ENCODE data around the gene TTLL10.

Gene TTLL10

DNA sequence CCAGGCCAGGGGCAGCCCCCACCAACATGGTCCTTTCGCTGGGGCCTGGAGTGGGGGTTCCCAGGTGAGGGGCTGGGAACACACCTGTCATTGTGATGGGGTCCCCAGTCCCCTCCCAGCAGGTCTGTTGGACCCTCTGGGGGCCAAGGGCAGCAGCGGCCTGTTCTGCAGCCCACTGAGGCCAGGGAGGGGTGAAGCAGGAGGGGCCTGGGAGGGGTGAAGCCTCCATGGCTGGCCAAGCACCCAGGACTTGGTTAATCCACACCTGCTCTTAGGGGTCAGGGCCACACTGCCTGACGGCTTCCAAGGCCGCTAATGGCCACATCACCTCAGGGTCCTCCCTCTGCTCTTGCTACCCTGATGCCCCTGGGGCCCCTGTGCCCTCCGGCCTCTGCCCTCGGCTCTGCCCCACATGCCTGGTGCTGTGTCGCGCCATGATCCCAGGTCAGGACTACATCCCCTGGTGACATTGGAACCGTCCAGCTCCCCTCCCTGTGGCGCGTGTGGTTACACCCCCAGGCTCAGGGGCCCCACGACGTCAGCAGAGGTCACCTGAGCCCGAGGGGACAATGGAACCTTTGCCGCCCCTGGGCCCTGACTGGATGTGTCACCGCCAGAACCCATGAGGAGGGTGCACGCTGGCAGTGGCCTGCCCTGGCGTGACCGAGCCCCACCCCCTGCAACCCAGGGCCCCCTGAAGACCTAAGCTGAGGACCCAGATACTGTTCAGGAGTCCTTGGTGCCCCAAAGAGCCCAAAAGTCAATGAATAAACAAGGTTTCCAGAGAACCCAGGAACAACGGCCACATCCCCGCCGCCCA is 25.7 kb downstream of the TTLL10 start:
- Histone ChIP-seq H3K27me3 (ENCODE audit: insufficient read depth, low read length) (peaks cover 22% of the 10 kb centered on the region), H2AFZ (ENCODE audit: low read depth, low read length) (no peak overlapping the region), H3K4me1 (ENCODE audit: insufficient read depth, low read length) (peaks cover 4% of the 10 kb centered on the region), H3K9me3 (ENCODE audit: low read length) (no peaks in the 10 kb centered on the region), H3K4me3 (ENCODE audit: low read length) (no peak overlapping the region), H3K36me3 (ENCODE audit: insufficient read depth, low read length) (no peaks in the 10 kb centered on the region)

DNA sequence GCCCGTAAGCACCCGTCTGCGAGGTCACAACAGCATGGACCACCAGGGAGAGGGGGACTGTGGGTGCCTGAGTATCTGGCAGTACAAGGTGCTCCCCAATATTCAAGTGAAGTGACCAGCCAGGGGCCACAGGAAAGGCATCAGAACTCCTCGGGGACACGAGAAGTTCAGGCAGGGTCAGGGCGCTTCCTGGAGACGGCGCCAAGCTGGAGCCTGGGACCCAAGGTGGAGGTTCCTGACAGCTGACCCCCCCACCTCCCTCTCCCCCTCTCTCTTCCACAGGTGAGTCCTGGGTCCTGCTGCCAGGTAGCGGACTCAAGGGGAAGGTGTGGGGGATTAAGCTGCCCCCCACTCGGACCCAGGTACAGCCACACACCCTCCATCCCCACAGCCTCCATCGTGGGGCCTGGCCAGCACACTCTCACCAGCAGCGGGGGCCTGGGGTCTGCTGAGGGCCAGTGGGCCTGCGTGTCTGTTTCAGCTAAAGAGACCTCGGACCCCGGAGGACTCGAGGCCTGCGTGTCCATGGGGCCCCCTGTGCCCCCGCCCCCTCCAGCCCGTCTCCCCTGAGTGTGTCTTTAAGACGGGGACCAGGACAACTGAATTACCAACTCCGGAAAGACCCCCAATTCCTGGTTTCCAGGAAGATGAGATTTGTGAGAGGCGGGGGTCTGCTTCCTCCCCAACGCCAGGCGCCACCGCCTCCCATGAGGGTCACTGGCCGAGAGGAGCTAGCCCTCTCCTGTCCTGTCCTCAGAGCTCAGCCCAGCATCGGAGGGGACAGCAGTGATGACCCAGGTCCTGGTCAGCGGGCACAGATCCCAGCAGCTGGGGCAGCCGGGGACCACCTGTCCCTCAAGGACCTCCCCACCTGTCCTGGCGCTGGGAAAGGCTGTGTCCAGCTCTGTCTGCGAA is 26.5 kb downstream of the TTLL10 start:
- H3K9me3 ChIP-seq (ENCODE audit: low read length), result no peaks in the 10 kb centered on the region
- H3K4me3 ChIP-seq (ENCODE audit: low read length), result no peak overlapping the region
- peaks cover 30% of the 10 kb centered on the region for H3K27me3 ChIP-seq (ENCODE audit: insufficient read depth, low read length)
- no peak overlapping the region for H2AFZ ChIP-seq (ENCODE audit: low read depth, low read length)
- no peaks in the 10 kb centered on the region for H3K36me3 ChIP-seq (ENCODE audit: insufficient read depth, low read length)
- peaks cover 4% of the 10 kb centered on the region for H3K4me1 ChIP-seq (ENCODE audit: insufficient read depth, low read length)

DNA sequence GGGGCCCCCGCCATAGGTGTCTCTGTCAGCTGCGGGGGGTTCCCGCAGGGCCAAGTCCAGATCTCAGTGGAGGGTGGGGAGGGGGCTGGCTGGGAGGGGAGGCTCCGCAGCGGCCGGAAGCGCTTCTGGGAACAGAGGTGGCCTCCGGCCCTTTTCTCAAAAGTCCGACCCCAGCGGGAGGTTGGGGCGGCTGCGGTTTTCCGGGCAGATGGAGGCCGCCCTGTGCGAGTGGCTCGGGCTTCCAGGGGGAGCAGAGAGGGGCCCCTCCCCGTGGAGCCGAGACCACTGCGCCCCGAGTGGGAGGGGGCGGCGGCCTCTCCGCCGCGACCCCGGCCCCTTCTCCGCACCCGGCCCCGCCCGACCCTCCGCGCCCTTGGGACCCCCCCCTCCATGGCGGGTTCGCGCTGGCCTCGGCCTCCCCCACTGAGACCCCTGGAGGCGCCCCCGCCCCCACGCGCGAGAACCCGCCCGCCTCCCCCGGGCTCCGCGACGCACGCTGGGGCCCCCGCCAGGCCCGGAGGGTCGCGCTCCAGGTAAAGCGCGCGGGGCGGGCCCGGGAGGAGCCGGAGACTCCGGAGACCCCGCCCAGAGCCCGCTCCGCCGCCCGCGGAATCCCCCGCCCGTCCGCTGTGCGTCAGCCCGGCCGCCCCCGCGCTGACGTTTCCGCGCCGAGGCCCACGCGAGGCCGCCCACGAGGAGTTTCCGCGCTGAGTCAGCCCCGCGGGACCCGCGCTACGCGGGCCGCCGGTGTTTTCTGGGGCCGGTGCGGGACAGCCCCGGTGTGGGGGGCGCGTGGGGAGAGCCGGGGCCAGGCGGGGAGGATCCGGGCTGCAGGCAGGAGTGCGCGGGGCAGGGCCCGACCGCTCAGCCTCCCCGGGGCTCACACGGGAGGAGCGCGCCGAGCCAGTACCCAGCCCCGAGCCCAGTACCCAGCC is 27.5 kb downstream of the TTLL10 start:
- H3K4me3 ChIP-seq (ENCODE audit: low read length), result peak overlapping the region; percentile 21
- H3K36me3 ChIP-seq (ENCODE audit: insufficient read depth, low read length), result no peaks in the 10 kb centered on the region
- peaks cover 4% of the 10 kb centered on the region for H3K4me1 ChIP-seq (ENCODE audit: insufficient read depth, low read length)
- H3K9me3 ChIP-seq (ENCODE audit: low read length), result no peaks in the 10 kb centered on the region
- H2AFZ ChIP-seq (ENCODE audit: low read depth, low read length), result no peak overlapping the region
- H3K27me3 ChIP-seq (ENCODE audit: insufficient read depth, low read length), result peaks cover 35% of the 10 kb centered on the region

DNA sequence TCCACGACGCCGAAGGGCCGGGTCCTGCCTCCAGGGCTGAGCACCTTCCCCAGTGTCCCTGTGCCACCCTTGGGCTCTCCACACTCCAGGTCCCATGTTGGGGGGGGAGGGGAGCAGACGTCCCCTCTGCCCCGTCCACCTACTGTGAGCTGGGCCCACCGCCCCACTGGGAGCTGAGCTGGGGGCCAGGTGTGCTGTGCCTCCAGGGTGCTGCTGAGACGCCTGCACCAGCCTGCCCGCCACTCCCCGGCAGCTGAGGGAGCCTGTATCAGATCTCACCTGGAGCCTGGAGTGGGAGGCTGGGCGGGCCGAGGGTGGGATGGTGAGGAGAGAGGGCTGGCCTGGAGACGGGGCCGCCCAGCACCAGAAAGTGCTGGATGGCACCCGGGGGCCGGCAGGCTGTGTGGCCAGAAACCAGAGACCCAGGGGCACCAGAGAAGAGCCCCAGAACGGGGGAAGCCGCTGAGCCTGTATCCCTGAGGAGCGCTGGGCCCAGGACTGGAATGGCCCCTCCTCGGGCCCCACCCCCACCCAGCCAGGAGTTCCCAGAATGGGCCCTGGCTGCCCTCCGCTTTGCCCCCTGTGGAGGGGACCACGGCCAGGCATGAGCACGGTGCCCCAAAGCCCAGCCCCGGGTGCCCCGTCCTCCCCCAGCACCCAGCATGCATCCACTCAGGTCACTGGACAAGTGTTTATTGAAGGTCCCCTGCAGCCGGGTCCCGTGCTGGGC is 29.3 kb downstream of the TTLL10 start:
- H3K36me3 ChIP-seq (ENCODE audit: insufficient read depth, low read length), result no peaks in the 10 kb centered on the region
- H3K4me3 ChIP-seq (ENCODE audit: low read length), result no peak overlapping the region
- no peak overlapping the region for H2AFZ ChIP-seq (ENCODE audit: low read depth, low read length)
- H3K9me3 ChIP-seq (ENCODE audit: low read length), result no peaks in the 10 kb centered on the region
- peaks cover 4% of the 10 kb centered on the region for H3K4me1 ChIP-seq (ENCODE audit: insufficient read depth, low read length)
- H3K27me3 ChIP-seq (ENCODE audit: insufficient read depth, low read length), result peaks cover 39% of the 10 kb centered on the region

DNA sequence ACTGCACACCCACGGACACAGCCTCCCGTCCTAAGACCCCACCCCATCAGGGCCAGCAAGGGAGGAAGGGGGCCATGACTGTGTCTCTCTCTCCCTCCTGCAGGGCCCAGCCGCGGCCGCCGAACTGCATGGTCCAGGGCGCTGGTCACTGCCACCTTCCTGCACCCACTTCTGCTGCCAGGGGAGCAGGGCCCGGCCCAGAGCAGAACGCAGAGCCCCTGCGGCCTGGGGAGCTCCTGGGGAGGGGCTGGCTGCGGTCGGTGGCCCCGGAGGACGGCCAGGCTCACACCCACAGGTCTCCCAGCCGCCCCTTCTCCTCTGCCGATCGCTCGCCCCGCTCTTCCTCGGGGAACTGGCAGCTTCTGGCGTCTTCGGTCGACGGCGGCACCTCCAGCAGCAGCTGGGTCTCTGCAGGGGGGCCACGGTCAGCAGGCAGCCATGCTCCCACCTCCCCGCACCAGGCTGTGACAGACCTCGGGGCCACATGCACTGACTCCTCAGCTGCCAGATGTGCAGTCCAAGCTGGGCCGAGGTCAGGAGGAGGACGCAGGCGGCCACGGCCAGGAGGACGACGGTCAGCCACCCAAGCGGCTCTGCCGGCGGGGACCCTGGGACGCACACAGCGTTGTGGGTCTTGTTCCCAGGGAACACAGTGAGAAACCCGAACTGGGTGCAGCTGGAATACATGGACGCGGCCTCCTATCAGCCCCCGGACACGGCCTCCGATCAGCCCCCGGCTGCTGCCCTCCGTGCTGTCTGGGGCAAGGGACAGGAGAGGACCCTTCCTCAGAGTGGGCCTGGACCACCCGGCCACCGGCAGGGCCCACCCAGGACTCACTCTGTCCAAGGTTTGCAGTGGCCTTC is 30.1 kb downstream of the TTLL10 start:
- peaks cover 39% of the 10 kb centered on the region for H3K27me3 ChIP-seq (ENCODE audit: insufficient read depth, low read length)
- no peaks in the 10 kb centered on the region for H3K36me3 ChIP-seq (ENCODE audit: insufficient read depth, low read length)
- H2AFZ ChIP-seq (ENCODE audit: low read depth, low read length), result no peak overlapping the region
- no peaks in the 10 kb centered on the region for H3K9me3 ChIP-seq (ENCODE audit: low read length)
- H3K4me1 ChIP-seq (ENCODE audit: insufficient read depth, low read length), result peaks cover 4% of the 10 kb centered on the region
- no peak overlapping the region for H3K4me3 ChIP-seq (ENCODE audit: low read length)

DNA sequence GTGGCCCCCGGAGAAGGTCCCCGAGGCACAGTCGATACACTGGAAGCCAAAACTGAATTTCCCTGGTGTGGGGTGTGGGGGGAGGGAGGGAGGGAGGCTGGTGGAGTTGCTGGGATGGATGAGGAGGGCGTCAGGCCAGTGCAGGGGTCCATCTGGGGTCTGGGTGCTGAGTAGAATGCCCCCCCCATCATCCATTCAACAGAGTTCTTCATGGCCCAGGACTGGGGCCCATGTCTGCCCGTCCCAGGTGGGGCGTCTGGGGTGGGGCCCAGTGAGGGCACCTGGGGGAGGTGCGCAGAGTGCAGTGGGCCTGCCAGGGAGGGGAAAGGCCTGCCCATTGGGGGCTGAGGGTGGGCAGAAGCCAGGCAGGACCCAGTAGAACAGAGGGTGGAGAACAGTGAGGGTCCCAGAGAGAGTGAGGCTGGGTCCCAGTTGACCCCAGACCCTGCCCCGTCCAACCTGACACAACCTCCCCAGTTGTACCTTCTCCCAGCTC is 30.8 kb downstream of the TTLL10 start:
- H2AFZ ChIP-seq (ENCODE audit: low read depth, low read length), result no peak overlapping the region
- no peaks in the 10 kb centered on the region for H3K9me3 ChIP-seq (ENCODE audit: low read length)
- H3K4me1 ChIP-seq (ENCODE audit: insufficient read depth, low read length), result peaks cover 4% of the 10 kb centered on the region
- H3K36me3 ChIP-seq (ENCODE audit: insufficient read depth, low read length), result no peaks in the 10 kb centered on the region
- no peak overlapping the region for H3K4me3 ChIP-seq (ENCODE audit: low read length)
- H3K27me3 ChIP-seq (ENCODE audit: insufficient read depth, low read length), result peaks cover 35% of the 10 kb centered on the region

DNA sequence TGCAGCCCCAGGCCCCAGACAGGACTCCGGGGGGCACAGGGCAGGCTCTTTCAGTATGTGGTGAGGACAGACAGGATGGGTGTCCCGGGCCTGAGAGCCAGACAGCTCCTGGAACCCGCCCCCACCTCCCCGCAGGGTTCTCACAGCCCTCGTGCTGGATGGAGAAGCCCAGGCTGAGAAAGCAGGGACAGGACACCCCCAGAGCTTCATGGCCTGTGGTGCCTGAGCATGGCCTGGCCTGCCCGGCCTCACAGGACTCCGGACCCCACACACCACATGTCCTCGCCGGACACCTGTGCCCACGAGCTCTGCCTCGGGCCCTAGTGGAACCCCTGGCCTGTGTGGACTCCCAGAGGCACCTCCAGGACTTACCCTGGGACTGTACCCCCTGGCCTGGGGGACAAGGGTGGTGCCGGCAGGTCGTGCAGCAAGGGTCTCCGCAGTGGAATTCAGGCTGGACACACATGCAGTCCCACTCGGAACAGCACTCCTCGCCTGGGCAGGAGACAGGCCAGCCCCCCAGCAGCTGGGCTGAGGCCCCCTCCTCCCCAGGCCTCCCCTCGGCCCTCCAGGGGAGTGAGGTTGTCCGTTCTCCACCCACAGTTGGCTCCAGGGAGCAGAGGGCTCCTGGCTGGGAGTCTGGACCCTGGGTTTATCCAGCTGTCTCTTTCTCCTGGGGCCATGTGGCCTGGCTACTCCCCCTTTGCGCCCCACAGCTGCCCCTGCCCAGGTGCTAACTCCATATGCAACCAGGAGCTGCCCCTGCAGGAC is 31.5 kb downstream of the TTLL10 start:
- Histone ChIP-seq H3K27me3 (ENCODE audit: insufficient read depth, low read length) (peaks cover 29% of the 10 kb centered on the region), H3K4me1 (ENCODE audit: insufficient read depth, low read length) (peaks cover 4% of the 10 kb centered on the region), H3K9me3 (ENCODE audit: low read length) (no peaks in the 10 kb centered on the region), H2AFZ (ENCODE audit: low read depth, low read length) (no peak overlapping the region), H3K4me3 (ENCODE audit: low read length) (no peak overlapping the region), H3K36me3 (ENCODE audit: insufficient read depth, low read length) (no peaks in the 10 kb centered on the region)

DNA sequence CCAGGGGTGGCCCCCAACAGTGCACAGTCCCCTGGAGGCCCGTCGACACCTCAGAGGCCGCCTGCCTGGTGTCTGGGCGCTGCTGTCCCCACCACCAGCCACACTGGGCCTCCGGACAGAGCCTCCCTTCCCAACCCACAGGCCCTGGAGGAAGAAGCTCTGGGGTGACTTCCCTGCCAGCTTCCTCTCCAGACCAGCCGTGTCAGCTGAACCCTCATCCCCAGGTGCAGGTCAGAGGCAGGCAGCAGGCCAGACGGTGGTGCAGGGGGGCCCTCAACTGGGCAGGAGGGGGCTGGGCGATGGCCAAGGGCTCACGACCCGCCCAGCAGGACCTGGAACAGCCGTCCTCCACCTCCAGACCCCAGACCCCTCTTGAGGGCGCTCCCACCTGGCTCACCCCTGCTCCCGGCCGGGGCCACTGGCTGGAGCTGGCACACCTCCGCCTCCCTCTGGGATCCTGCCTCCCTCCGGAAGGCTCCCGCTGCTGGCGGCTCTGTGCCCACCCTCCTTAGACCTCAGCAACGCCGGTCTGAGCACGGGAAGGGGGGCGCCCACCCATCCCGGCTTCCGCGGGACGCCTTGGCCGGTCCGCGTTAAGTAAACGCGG is 32.2 kb downstream of the TTLL10 start:
- Histone ChIP-seq H3K27me3 (ENCODE audit: insufficient read depth, low read length) (peaks cover 25% of the 10 kb centered on the region), H3K9me3 (ENCODE audit: low read length) (no peaks in the 10 kb centered on the region), H3K4me3 (ENCODE audit: low read length) (no peak overlapping the region), H3K4me1 (ENCODE audit: insufficient read depth, low read length) (peaks cover 2% of the 10 kb centered on the region), H2AFZ (ENCODE audit: low read depth, low read length) (no peak overlapping the region), H3K36me3 (ENCODE audit: insufficient read depth, low read length) (no peaks in the 10 kb centered on the region)

DNA sequence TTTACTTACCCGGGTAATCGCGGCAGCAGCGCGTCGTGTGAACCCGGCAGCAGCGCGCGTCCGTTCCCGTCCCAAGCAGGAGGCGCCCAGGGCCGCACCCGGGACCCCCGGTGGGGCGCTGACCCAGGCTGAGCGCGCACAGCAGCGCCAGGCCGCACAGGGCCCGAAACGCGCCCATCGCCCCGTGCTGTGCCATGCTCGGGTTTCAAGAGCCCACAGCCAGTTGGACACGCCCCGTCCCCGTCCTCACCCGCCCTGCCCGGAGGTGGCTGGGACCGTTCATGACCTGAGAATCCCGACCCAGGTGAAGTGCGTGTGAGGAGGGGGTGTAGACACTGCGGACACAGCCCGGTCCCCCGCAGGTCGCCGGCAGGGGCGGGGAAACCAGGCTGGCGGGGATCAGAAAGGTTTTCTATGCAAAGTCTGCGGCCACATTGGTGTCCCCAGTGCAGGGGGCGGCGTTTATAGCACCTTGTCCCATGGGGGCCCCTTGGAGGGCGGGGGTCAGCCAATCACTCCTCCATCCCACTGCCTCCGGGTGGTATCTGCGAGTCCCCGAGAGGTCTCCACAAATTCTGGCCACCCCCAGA is 32.8 kb downstream of the TTLL10 start, which contains the start of gene TNFRSF18:
Gene TNFRSF18 (minus strand): TSS at position 217 of the 590 bp plus-strand sequence. CDS start 21 bp downstream, at position 196.
- peaks cover 25% of the 10 kb centered on the region for H3K27me3 ChIP-seq (ENCODE audit: insufficient read depth, low read length)
- H3K4me3 ChIP-seq (ENCODE audit: low read length), result no peak within 1 kb of the TSS
- H2AFZ ChIP-seq (ENCODE audit: low read depth, low read length), result no peak within 1 kb of the TSS
- H3K9me3 ChIP-seq (ENCODE audit: low read length), result no peaks in the 10 kb centered on the region
- H3K4me1 ChIP-seq (ENCODE audit: insufficient read depth, low read length), result no peaks in the 10 kb centered on the region
- no peaks in the 10 kb centered on the region for H3K36me3 ChIP-seq (ENCODE audit: insufficient read depth, low read length)

DNA sequence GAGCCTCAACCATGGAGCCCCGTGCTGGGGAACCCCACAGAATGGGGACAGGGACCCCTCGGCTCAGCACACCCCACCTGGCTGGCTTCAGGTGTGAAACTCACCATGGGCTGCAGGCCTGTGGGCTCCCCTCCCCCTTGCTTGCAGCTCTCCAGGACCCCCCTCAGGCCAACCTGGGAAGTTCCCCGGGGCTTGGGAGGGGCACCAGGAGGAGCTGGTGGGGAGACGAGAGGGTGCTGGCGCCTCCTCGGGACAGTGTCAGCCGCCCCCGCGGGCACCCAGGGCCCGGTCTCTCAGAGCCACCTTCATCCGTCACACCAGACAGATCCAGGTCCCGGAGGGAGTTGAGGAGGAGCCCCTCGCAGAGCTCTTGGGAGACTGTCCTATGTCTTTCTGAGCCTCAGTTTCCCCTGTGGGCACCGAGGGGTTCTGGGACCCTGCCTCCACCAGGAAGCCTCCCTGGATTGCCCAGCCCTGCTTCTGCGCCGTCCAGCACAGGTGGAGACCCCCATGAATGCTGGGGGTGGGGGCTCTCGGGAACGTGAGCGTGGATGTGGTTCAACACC is 33.4 kb downstream of the TTLL10 start:
- no peak overlapping the region for H3K4me3 ChIP-seq (ENCODE audit: low read length)
- no peak overlapping the region for H2AFZ ChIP-seq (ENCODE audit: low read depth, low read length)
- H3K36me3 ChIP-seq (ENCODE audit: insufficient read depth, low read length), result no peaks in the 10 kb centered on the region
- H3K27me3 ChIP-seq (ENCODE audit: insufficient read depth, low read length), result peaks cover 25% of the 10 kb centered on the region
- no peaks in the 10 kb centered on the region for H3K4me1 ChIP-seq (ENCODE audit: insufficient read depth, low read length)
- H3K9me3 ChIP-seq (ENCODE audit: low read length), result no peaks in the 10 kb centered on the region

Measured in neuron (in vitro differentiated cells).